Amniotic stem cell (primary cell): ENCODE results near the gene PLEKHG4.

ENCODE experiments used
- DNase-seq: peaks from one replicate; lab custom pipeline; 2025; lab: John Stamatoyannopoulos, UW

PLEKHG4 gene, protein sequence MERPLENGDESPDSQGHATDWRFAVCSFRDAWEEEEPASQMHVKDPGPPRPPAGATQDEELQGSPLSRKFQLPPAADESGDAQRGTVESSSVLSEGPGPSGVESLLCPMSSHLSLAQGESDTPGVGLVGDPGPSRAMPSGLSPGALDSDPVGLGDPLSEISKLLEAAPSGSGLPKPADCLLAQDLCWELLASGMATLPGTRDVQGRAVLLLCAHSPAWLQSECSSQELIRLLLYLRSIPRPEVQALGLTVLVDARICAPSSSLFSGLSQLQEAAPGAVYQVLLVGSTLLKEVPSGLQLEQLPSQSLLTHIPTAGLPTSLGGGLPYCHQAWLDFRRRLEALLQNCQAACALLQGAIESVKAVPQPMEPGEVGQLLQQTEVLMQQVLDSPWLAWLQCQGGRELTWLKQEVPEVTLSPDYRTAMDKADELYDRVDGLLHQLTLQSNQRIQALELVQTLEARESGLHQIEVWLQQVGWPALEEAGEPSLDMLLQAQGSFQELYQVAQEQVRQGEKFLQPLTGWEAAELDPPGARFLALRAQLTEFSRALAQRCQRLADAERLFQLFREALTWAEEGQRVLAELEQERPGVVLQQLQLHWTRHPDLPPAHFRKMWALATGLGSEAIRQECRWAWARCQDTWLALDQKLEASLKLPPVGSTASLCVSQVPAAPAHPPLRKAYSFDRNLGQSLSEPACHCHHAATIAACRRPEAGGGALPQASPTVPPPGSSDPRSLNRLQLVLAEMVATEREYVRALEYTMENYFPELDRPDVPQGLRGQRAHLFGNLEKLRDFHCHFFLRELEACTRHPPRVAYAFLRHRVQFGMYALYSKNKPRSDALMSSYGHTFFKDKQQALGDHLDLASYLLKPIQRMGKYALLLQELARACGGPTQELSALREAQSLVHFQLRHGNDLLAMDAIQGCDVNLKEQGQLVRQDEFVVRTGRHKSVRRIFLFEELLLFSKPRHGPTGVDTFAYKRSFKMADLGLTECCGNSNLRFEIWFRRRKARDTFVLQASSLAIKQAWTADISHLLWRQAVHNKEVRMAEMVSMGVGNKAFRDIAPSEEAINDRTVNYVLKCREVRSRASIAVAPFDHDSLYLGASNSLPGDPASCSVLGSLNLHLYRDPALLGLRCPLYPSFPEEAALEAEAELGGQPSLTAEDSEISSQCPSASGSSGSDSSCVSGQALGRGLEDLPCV

DNA sequence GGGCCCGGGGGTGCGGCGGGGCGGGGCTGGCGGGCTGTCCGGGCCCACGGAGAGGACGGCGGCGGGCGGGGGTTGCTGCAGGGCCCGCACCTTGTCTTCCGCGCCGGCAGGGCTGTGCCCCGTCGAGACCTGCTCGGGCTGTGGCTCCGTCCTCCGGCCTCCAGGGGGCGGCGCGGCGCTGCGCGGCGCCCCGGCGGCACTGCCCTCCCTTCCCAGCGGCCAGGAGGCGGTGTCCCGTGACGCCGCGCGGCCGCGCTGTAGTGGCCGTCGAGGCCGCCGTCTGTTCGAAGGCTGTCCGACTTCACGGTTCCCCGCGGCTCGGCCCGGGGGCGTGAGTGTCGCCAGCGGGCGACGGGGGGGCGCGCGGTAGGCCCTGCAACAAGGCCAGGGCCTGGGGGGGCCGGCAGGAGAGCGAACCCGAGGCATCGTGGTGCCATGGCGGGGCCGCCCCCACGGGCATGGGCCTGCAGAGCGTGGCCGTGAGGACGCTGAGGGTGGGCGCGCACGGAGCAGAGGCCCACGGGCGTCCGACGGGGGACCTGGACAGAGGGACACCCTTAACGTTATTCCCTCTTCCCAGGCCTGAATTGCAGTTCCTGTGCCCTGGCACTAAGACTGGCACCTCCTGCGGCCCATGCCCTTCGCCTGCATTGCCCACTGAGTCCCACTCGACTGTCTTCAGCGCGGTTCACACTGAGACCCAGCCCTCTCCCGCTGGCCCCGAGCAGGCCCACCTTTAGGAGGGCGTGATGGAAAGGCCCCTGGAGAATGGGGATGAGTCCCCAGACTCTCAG is at the start of gene PLEKHG4:
Gene PLEKHG4, plus strand, starts transcription at position 237 of the 794 bp plus-strand sequence. Its CDS starts 513 bp downstream, at position 750.
- DNase-seq: peak; percentile 31

- DNase-seq: no peak
Measured at GRCh38 chr16:67229906-67230808, 49.2 kb upstream of the PLEKHG4 start.

DNA sequence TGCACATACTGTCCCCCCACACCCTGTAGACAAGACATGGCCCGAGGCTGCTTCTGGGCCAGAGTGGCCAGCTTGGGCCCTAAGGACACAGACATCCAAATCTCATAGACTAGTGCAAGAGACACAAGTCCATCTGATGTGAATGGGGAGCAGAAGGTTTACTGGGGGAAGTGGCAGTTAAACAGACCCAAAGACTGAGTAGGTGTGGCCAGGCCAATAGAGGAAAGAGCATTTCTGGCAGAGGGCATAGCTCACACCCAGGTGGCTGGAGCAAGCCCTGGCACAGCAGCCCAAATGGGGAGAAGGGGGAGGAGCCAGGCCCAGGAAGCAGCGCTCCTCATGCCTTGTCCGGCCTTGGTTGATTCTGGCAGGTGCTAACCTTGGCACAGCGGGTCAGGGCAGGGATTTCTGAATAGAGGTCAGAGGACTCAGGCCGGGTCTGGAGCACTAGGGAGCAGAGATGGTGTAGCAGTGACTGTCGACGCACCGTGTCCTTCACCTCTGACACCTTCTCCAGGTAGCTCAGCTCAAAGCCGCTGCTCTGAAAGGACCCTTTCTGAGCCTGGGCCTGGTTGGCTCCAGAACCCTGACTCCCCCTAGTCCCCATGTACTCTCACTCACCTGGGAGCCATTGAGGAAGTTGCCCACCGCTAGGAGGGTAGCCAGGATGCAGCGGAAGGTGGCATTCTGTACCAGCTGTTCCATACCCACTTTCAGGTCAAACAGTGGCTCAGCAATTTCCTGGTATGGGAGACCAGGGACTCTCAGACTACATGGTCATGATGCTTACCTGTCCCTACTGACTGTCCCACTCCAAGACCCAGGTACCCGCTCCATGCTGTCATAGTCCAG is 48.3 kb upstream of the PLEKHG4 start:
- DNase-seq: no peak

GRCh38 chr16:67233596-67233995 is 45.7 kb upstream of the PLEKHG4 start:
- DNase-seq: no peak

GRCh38 chr16:67234180-67234597 is 45.1 kb upstream of the PLEKHG4 start:
- DNase-seq: no peak

DNA sequence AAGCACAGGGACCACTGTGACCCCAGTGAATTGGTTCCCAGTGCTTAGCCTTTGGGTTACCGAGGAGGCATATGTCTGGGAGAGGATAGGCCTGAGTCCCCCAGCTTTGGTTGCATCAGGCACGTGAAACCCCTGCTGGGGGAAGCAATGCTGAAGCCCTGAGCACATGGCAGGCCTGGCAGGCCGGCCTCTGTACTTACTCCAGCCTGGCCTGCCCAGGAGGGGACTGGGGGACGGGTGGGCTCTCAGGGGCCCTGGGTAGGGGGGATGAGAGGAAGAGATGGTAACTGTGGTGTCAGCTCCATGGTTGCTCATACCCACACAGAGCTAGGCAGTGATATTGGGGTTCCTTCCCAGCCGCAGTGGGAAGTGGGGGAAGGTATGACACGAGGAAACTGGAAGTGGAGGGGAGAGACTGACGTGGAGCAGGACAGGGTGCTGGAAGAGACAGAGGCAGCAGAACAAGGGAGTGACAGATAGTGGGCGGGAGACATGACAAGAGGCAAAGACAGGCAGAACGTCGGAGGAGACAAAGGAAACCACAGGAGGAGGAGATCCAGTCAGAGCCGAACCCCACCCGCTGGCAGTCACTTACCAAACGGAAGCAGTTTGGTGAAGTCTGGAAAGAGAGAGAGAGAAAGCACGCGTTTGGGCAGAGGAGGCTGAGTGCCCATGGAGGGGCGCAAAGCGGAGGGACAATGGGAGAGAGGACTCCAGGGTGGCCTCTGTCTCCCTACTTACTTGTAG is 43.3 kb upstream of the PLEKHG4 start:
- no peak for DNase-seq

DNA sequence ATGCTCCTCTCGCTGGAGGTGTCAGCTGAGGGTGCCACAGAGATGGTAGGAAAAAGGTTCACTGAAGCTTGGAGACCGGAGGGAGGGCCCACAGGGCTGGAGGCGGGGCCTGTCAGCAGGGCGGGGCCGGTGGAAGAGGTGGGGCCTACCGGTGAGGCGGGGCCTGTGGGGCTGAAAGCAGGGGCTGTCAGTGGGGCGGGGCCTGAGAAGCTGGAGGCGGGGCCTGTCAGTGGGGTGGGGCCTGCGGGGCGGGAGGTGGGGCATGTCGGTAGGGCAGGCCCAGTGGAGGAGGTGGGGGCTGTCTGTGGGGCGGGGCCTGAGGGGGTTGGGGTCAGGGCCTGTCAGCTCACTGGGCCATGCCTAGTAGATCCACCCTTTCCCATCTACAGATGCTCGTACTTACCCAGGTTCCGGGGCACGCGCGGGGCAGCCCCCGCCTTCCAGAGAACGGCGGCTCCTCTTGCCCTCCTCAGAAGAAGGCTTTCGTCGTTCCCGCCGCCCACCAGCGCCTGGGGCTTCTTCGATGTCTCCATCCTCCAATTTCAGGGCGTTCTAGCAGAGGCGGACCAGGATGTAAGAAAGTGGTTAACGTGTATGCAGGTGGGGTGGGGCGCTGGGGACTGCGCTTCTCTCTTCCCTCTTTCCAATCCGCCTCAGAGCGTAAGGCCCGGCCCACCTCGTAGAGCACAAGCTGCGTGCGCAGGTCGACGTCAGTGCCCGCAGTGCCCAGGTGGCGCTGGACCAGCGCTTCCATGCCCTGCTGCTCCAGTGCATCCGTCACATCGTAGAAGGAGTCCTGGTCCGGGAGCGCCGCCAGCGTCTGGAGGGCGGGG is 42.6 kb upstream of the PLEKHG4 start:
- no peak for DNase-seq

DNA sequence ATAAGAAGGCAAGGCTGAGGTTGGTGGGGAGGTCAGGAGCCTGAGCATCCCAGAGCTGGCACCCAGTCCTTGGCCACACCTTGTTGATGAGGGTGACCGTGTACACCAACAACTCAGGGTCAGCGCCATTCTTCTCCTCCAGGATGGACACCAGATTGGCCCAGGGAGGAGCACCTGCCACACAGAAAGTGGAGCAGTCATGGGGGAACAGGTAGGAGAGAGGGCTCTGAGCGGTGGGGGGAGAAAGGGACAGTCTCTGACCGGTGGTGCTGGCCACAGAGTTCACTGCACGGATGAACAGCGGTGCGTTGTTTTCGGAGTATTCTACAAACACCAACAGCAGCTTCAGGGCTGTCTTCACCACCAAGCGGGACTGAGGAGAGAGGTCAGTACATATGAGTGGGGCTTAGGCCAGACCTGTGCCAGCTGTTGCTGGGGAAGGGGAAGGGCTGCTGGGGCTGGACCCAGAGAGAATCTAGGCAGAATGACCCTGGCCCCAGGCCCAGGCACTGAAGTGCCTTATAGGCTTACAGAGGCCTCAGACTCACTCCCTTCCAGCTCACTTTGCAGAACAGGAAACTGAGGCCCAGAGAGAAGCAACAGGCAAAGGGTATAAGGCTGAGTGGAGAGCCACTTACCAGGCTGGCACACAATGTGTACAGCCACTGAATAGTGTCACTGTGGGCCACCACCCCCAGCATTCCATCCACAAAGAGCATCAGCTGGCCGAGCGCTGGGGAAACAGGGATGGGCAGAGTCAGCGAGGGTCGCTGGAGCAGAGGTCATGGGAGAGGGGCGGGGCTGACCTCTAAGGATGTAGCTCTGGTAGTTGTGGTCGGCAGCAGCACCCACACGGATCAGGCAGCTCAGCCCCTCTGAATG is 41.7 kb upstream of the PLEKHG4 start:
- no peak for DNase-seq

DNA sequence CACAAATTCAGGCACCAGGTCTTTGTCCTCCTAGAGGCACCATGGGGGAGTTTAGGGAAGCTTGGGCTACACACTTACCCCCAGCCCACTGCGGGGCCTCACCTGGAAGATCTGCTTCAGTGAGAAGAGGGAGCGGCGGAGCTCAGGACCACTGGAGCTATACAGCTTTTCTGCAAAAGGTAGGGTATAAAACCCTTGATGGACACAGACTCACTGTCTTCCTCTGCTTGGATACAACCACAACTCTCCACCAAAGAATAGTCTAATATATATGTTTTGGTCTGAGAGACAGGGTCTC is 41.1 kb upstream of the PLEKHG4 start:
- no peak for DNase-seq

GRCh38 chr16:67238806-67239470 is 40.4 kb upstream of the PLEKHG4 start:
- no peak for DNase-seq

DNA sequence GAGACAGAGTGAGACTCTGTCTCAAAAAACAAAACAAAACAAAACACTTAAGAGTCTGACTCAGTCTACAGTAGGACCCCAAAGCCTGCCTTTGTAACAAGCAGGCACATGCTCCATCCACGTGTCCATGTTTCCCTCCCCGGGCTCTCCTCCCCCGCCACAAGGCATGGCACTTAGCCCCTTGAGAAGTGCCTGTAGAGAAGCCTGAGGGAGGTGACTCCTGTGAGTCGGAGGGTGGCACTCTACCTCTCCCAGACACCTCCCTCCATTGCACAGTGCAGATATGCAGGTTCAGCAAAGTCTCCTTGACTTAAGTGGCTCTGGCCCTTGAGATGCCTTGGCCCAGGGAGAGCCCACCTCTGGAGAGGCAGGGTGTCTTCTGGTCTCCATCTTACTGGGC is 38.8 kb upstream of the PLEKHG4 start:
- DNase-seq: no peak

DNA sequence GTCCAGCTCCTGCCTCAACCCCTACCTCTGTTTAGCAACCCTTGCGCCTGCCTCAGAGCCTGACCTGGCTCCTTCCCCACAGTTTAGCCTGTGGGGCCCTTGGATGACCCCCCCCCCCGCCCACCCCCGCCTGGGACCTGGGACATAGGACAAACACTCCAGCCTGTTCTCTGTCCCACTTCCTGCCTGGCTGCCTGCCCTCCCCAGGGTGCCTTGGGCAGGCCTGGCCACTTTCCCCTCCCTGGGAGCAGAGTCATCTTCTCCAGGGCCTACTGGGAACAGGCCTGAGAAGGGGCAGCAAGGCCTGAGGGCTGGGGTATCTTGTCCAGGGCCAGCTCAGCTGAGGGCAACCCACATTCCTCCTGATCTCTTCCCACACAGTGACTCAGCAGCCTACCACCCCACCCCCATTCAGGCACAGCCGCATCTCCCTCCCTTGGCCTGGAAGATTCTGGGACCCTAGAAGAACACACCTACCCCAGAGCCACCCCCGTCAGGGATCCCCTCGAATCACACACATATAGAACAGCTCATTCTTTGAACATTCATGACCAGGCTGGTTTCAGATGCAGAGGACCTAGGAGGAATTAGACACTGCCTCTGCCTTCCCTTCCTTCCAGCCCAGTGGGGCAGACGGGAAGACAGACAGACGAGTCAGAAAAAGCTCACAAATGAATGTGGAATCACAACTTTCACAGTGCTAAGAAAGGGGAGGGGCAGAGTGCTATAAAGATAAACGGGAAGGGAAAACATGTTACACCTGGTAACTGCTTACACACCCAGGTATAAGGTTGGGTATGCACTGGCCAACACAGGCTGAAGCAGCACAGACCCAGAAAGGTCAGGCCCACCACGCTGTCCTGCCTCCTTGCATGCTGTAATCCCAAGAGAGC is 38.1 kb upstream of the PLEKHG4 start:
- peak; percentile 65 for DNase-seq

- DNase-seq: no peak
Measured at GRCh38 chr16:67242138-67242730, 37.1 kb upstream of the PLEKHG4 start.

DNA sequence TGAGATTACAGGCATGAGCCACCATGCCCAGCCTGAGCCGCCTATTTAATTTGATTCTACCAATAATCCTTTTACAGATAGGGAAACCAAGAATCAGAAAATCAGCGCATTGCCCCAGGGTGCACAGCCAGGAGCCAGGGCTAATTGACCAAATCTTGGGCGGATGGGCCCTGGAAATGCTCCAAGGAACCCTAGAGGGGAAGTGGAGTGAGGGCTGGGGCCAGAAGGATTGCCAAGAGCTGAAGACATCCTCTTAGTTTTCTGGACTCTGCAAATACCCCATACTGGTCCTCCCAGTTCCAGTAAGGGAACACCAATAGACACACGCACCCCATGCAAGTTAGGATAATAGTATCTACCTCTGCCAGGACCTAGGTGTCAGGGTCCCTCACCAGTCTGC is 35.9 kb upstream of the PLEKHG4 start:
- no peak for DNase-seq
